Endothelial cell of umbilical vein (primary cell): ENCODE data around the gene USP4.

ENCODE experiments used
- CTCF ChIP-seq, 2 donors: IDR thresholded peaks; 1 replicate in 1 of 2; 2 replicates in 1 of 2; pipeline ENCODE4 v1.5.1; 2011; ENCODE audit warnings: low read length in 2 of 2, mild to moderate bottlenecking in 2 of 2, moderate library complexity in 2 of 2, control low read depth in 1 of 2, inconsistent platforms in 1 of 2, low read depth in 1 of 2; ENCODE audit not compliant: insufficient read depth in 1 of 2; ENCODE audit errors: extremely low read depth in 1 of 2
- EZH2 ChIP-seq: IDR thresholded peaks from 2 replicates; pipeline ENCODE4 v1.6.1; 2012; ENCODE audit warnings: borderline replicate concordance, low read depth, mild to moderate bottlenecking, moderate library complexity, low read length, inconsistent platforms; ENCODE audit not compliant: severe bottlenecking
- GATA2 ChIP-seq: IDR thresholded peaks from 2 replicates; pipeline ENCODE4 v1.7.0; 2011; ENCODE audit warnings: low read depth, mild to moderate bottlenecking, moderate library complexity, mixed read lengths, low read length; ENCODE audit not compliant: insufficient read length, insufficient read depth
- MAX ChIP-seq: IDR thresholded peaks from 2 replicates; pipeline ENCODE4 v1.6.1; 2011; ENCODE audit not compliant: insufficient read depth, insufficient read length
- POLR2A ChIP-seq: IDR thresholded peaks from 2 replicates; pipeline ENCODE4 v1.6.1; 2012; ENCODE audit warnings: low read depth, mild to moderate bottlenecking, control low read depth, low read length
- POLR2AphosphoS5 ChIP-seq: IDR thresholded peaks from 2 replicates; pipeline ENCODE4 v1.6.1; 2012; ENCODE audit warnings: low read depth, mild to moderate bottlenecking, control low read depth, low read length, moderate library complexity; ENCODE audit not compliant: insufficient read depth

GRCh38 chr3:49385617-49386016, 45.8 kb upstream of the USP4 start:
- TF ChIP-seq MAX = no peak
- TF ChIP-seq CTCF (IDR thresholded peaks at IDR 0.05; ENCODE audit: extremely low read depth in 1 of 2, insufficient read depth in 1 of 2, low read depth in 1 of 2, low read length in 2 of 2) = no peak
- TF ChIP-seq POLR2AphosphoS5 = no peak
- no peak for TF ChIP-seq EZH2
- no peak for TF ChIP-seq POLR2A
- TF ChIP-seq GATA2 = no peak
